ENCODE data around the gene RNASEH2C. TPM values are rescaled to one million over a fixed set of nuclear protein-coding genes. Genes with fewer than 3 reads are reported as not detected.

RNASEH2C gene
- polyA plus RNA-seq, 1 of the 3 experiments (the other 2 are of a cell fraction), result 43.9 TPM

GRCh38 chr11:65680192-65680743 lies 40.3 kb downstream of the RNASEH2C start:
- WGBS (ENCODE audit: low lambda C conversion rate), result 73% methylated on average over 5 of the region's 5 CpGs
- H3K4me3 ChIP-seq (ENCODE audit: low read depth in 2 of 2, low read length in 1 of 2), result no peak overlapping the region
- H3K9me3 ChIP-seq, result no peaks in the 10 kb centered on the region
- no peaks in the 10 kb centered on the region for H3F3A ChIP-seq (replicated peaks; ENCODE audit: insufficient read depth)
- H3K4me1 ChIP-seq (ENCODE audit: control insufficient read depth in 1 of 2, insufficient read depth in 2 of 2, low read depth in 1 of 2, low read length in 1 of 2), result no peaks in the 10 kb centered on the region
- H3K27me3 ChIP-seq (ENCODE audit: insufficient read depth), result peaks cover 9% of the 10 kb centered on the region
- H3K4me2 ChIP-seq, result no peak overlapping the region
- H3K27ac ChIP-seq (ENCODE audit: low read depth in 2 of 2, low read length in 1 of 2), result no peak overlapping the region
- ChIA-PET POLR2A (no interaction called here), CTCF (no interaction called here)
- no peaks in the 10 kb centered on the region for H3K9me2 ChIP-seq
- H3K79me2 ChIP-seq (ENCODE audit: insufficient read depth), result no peaks in the 10 kb centered on the region
- H2AFZ ChIP-seq (ENCODE audit: low read depth), result no peak overlapping the region
- no peaks in the 10 kb centered on the region for H4K20me1 ChIP-seq (ENCODE audit: insufficient read depth)
- no peak for DNase-seq
- no peaks in the 10 kb centered on the region for H3K36me3 ChIP-seq (replicated peaks in 1 of 2; ENCODE audit: control insufficient read depth in 1 of 2, insufficient read depth in 2 of 2, low read length in 1 of 2)
- no peak for TF ChIP-seq YY1 (IDR thresholded peaks at IDR 0.05; ENCODE audit: low read depth)
- no peak for TF ChIP-seq RXRA (IDR thresholded peaks at IDR 0.05; ENCODE audit: borderline replicate concordance, low read depth)
- no peak for TF ChIP-seq RFX5 (IDR thresholded peaks at IDR 0.05; ENCODE audit: low read length)
- TF ChIP-seq SMC3 (IDR thresholded peaks at IDR 0.05; ENCODE audit: low read depth, low read length), result no peak
- no peak for TF ChIP-seq POLR2AphosphoS5 (IDR thresholded peaks at IDR 0.05; ENCODE audit: low read depth, low read length)
- no peak for TF ChIP-seq USF1 (IDR thresholded peaks at IDR 0.05; ENCODE audit: borderline replicate concordance, low read depth)
- no peak for TF ChIP-seq TEAD4 (IDR thresholded peaks at IDR 0.05; ENCODE audit: borderline replicate concordance, insufficient read depth)
- TF ChIP-seq MAX (IDR thresholded peaks at IDR 0.05; ENCODE audit: low read depth), result no peak
- TF ChIP-seq NRF1 (IDR thresholded peaks at IDR 0.05; ENCODE audit: low read depth, low read length), result no peak
- no peak for TF ChIP-seq EP300 (IDR thresholded peaks at IDR 0.05; ENCODE audit: borderline replicate concordance in 1 of 2, low read depth in 1 of 2, low read length in 1 of 2)
- TF ChIP-seq FOXJ3 (CRISPR knock-in tag; IDR thresholded peaks at IDR 0.05), result no peak
- TF ChIP-seq IRF3 (IDR thresholded peaks at IDR 0.05; ENCODE audit: low read depth, low read length), result no peak
- TF ChIP-seq FOSL2 (IDR thresholded peaks at IDR 0.05; ENCODE audit: borderline replicate concordance, low read depth), result no peak
- TF ChIP-seq CHD2 (IDR thresholded peaks at IDR 0.05; ENCODE audit: low read length, partially characterized antibody), result no peak
- no peak for TF ChIP-seq REST (IDR thresholded peaks at IDR 0.05; ENCODE audit: low read depth, low read length)
- TF ChIP-seq MEF2A (IDR thresholded peaks at IDR 0.05; ENCODE audit: borderline replicate concordance, low read depth), result no peak
- H3K9ac ChIP-seq, result no peak overlapping the region
